B cell (primary cell): Measurements from ENCODE around the gene LRRC47. TPM values are rescaled to one million over a fixed set of nuclear protein-coding genes. Genes with fewer than 3 reads are reported as not detected.

Experiments used
- ATAC-seq: fragments of 200-7000 bp; cut with Tn5 transposase; one replicate; pipeline ENCODE4 v1.10.0; 2021; ENCODE audit warnings: low read depth, mild to moderate bottlenecking, moderate number of reproducible peaks, moderate library complexity
- CTCF ChIA-PET: fragments of 350-600 bp; sonication (Branson Sonifier 250); formaldehyde crosslinking; loops from one replicate; lab custom pipeline; 2021; ENCODE audit warnings: antibody characterized with exemption, inconsistent platforms; lab: Charles Lee
- POLR2A ChIA-PET: fragments of 350-600 bp; sonication (Branson Sonifier 250); formaldehyde crosslinking; loops from one replicate; lab custom pipeline; 2021; ENCODE audit warnings: antibody characterized with exemption; lab: Charles Lee
- DNase-seq: peaks from one replicate; pipeline ENCODE4 v3.0.0; 2013
- H2AFZ ChIP-seq: 2 replicates; pipeline ENCODE4 v1.6.1; 2012; ENCODE audit warnings: mild to moderate bottlenecking, low read depth, low read length; ENCODE audit not compliant: insufficient read depth, poor library complexity, severe bottlenecking
- H3K27ac ChIP-seq, 2 donors: 1 replicate in 1 of 2; 2 replicates in 1 of 2; pipeline ENCODE4 v1.5.1; 2012 to 2013; ENCODE audit warnings: low read length in 2 of 2, mild to moderate bottlenecking in 2 of 2, moderate library complexity in 1 of 2
- H3K27me3 ChIP-seq, 4 experiments: fragments of 200-600 bp in 1 of 4; sonication (generic) in 1 of 4; replicated peaks in 1 of 4; 1 replicate in 2 of 4; 2 replicates in 2 of 4; pipeline versions ENCODE4 v1.6.1 to v1.7.0; 2013 to 2016; ENCODE audit warnings: low read length in 3 of 4, mild to moderate bottlenecking in 2 of 4, mixed read lengths in 1 of 4, moderate library complexity in 1 of 4; ENCODE audit not compliant: insufficient read depth in 4 of 4, control insufficient read depth in 3 of 4; ENCODE audit errors: control extremely low read depth in 1 of 4
- H3K36me3 ChIP-seq, 2 experiments: replicated peaks in 1 of 2; 1 replicate in 1 of 2; 2 replicates in 1 of 2; pipeline versions ENCODE4 v1.6.1 to v1.7.1; 2013; ENCODE audit warnings: low read length in 1 of 2; ENCODE audit not compliant: insufficient read depth in 2 of 2, control insufficient read depth in 1 of 2; ENCODE audit errors: control extremely low read depth in 1 of 2, extremely low read depth in 1 of 2
- H3K4me1 ChIP-seq, 2 donors: fragments of 200-600 bp in 1 of 2; sonication (generic) in 1 of 2; 1 replicate in 1 of 2; 2 replicates in 1 of 2; pipeline versions ENCODE4 v1.5.1 to v1.6.1; 2013 to 2017; ENCODE audit warnings: low read length in 2 of 2; ENCODE audit not compliant: control insufficient read depth in 2 of 2, insufficient read depth in 2 of 2
- H3K4me2 ChIP-seq: replicated peaks from 2 replicates; pipeline ENCODE3; 2012; ENCODE audit warnings: mild to moderate bottlenecking, low read depth, low read length; ENCODE audit not compliant: poor library complexity, severe bottlenecking
- H3K4me3 ChIP-seq, 5 experiments: fragments of 200-600 bp in 1 of 5; sonication (generic) in 1 of 5; 1 replicate in 3 of 5; 2 replicates in 2 of 5; pipeline versions ENCODE4 v1.5.1 to v1.7.0; 2011 to 2016; ENCODE audit warnings: low read length in 4 of 5, mild to moderate bottlenecking in 4 of 5, low read depth in 2 of 5, control low read depth in 1 of 5, moderate library complexity in 1 of 5; ENCODE audit not compliant: insufficient read depth in 1 of 5; ENCODE audit errors: control extremely low read depth in 1 of 5, extremely low read depth in 1 of 5
- H3K79me2 ChIP-seq: fragments of 200-600 bp; sonication (generic); one replicate; pipeline ENCODE4 v1.6.0; 2016; ENCODE audit warnings: low read length; ENCODE audit not compliant: control insufficient read depth, insufficient read depth
- H3K9ac ChIP-seq: fragments of 200-600 bp; sonication (generic); 2 replicates; pipeline ENCODE4 v1.6.1; 2017; ENCODE audit warnings: mild to moderate bottlenecking, low read length, moderate library complexity
- H3K9me3 ChIP-seq, 3 donors: one replicate each; pipeline versions ENCODE4 v1.6.1 to v1.7.1; 2013; ENCODE audit warnings: low read length in 2 of 3; ENCODE audit not compliant: control insufficient read depth in 2 of 3, insufficient read depth in 1 of 3; ENCODE audit errors: control extremely low read depth in 1 of 3
- H4K20me1 ChIP-seq: 2 replicates; pipeline ENCODE4 v1.6.0; 2012; ENCODE audit warnings: mild to moderate bottlenecking, low read length; ENCODE audit not compliant: insufficient read depth, control insufficient read depth, poor library complexity, severe bottlenecking
- H3K27ac Mint-ChIP-seq: one replicate; pipeline ENCODE4 v1.8.0; 2021; ENCODE audit warnings: mixed read lengths
- H3K27me3 Mint-ChIP-seq: one replicate; pipeline ENCODE4 v1.8.0; 2021; ENCODE audit warnings: mixed read lengths
- H3K4me1 Mint-ChIP-seq: one replicate; pipeline ENCODE4 v1.8.0; 2021; ENCODE audit warnings: mixed read lengths
- H3K4me3 Mint-ChIP-seq: one replicate; pipeline ENCODE4 v1.8.0; 2021; ENCODE audit warnings: mixed read lengths
- H3K9me3 Mint-ChIP-seq: one replicate; pipeline ENCODE4 v1.8.0; 2022; ENCODE audit warnings: mixed read lengths; ENCODE audit not compliant: insufficient read depth
- CTCF ChIP-seq: fragments of 200-600 bp; IDR thresholded peaks from one replicate; pipeline ENCODE4 v1.8.0; 2022; ENCODE audit warnings: antibody characterized with exemption, mild to moderate bottlenecking
- EZH2 ChIP-seq: IDR thresholded peaks from 2 replicates; pipeline ENCODE4 v1.6.1; 2012; ENCODE audit warnings: borderline replicate concordance, low read depth, mild to moderate bottlenecking, moderate library complexity, low read length; ENCODE audit not compliant: insufficient read depth, poor library complexity, severe bottlenecking
- WGBS: methylation state at CpG from one replicate; pipeline ENCODE4 v1.1.5; 2013; ENCODE audit warnings: missing lambda C conversion rate; ENCODE audit not compliant: insufficient coverage; 5-methylcytosine and 5-hydroxymethylcytosine counted together
- intact Hi-C: fragments of 100-400 bp; cut with micrococcal nuclease; formaldehyde crosslinking; loops from one replicate; pipeline ENCODE4 v1.10.0; 2022
- polyA plus RNA-seq: library from polyadenylated mRNA; depleted of rRNA; stranded (reverse); fragments of >200 nt; gene quantifications from 2 replicates; pipeline ENCODE4 v1.2.3, GENCODE V29; 2012
- total RNA-seq, 2 donors: library from RNA; stranded (reverse); fragments of 120-200 nt in 1 of 2; gene quantifications; 1 replicate in 1 of 2; 2 replicates in 1 of 2; pipeline versions ENCODE4 v1.2.3 to v1.2.4, GENCODE V29; 2013 to 2022

LRRC47 gene
- total and polyA plus RNA-seq, 2 donors (not counting 1 experiment from before 2014, with no cell fraction given) = 16.7 to 48.2 TPM

- Histone ChIP-seq H2AFZ (no peak overlapping the region), H3K27me3 (no peaks in the 10 kb centered on the region), H3K4me2 (no peak overlapping the region), H3K9ac (no peak overlapping the region), H3K9me3 (no peaks in the 10 kb centered on the region), H3K27ac (no peak overlapping the region), H3K36me3 (peaks cover 0 to 29% of the 10 kb centered on the region in 2 experiments), H3K79me2 (no peaks in the 10 kb centered on the region), H4K20me1 (no peaks in the 10 kb centered on the region), H3K4me1 (peaks cover 11 to 20% of the 10 kb centered on the region in 2 donors), H3K4me3 (no peak overlapping the region)
- ATAC-seq (no peak), DNase-seq (no peak)
- POLR2A ChIA-PET = interaction anchor here (0.5 kb wide), 1 partner anchor 1278 kb away, joined by 4 read pairs; no protein-coding TSS in a partner anchor
- Mint-ChIP-seq H3K27me3 (no peaks in the 10 kb centered on the region), H3K4me3 (no peak overlapping the region), H3K4me1 (peaks cover 15% of the 10 kb centered on the region), H3K9me3 (no peaks in the 10 kb centered on the region), H3K27ac (no peak overlapping the region)
- CTCF ChIA-PET = no interaction called here
- intact Hi-C loops = no loop called here
- TF ChIP-seq EZH2 (no peak), CTCF (no peak)
- WGBS = 86% methylated on average over 15 of the region's 20 CpGs
Measured at GRCh38 chr1:3777647-3778589, 18.4 kb downstream of the LRRC47 start.

GRCh38 chr1:3777078-3777547, 19.2 kb downstream of the LRRC47 start:
- no peak for TF ChIP-seq CTCF
- no peak for TF ChIP-seq EZH2
- Histone ChIP-seq H3K27me3 (no peaks in the 10 kb centered on the region), H4K20me1 (no peaks in the 10 kb centered on the region), H3K36me3 (peaks cover 0 to 21% of the 10 kb centered on the region in 2 experiments), H3K4me1 (peaks cover 12 to 22% of the 10 kb centered on the region in 2 donors), H3K4me3 (no peak overlapping the region), H3K9me3 (no peaks in the 10 kb centered on the region), H2AFZ (no peak overlapping the region), H3K9ac (no peak overlapping the region), H3K27ac (no peak overlapping the region), H3K4me2 (no peak overlapping the region), H3K79me2 (no peaks in the 10 kb centered on the region)
- ChIA-PET POLR2A (no interaction called here), CTCF (no interaction called here)
- Mint-ChIP-seq H3K9me3 (no peaks in the 10 kb centered on the region), H3K4me3 (no peak overlapping the region), H3K4me1 (peaks cover 15% of the 10 kb centered on the region), H3K27me3 (no peaks in the 10 kb centered on the region), H3K27ac (no peak overlapping the region)
- intact Hi-C loops = no loop called here
- no peak for DNase-seq
- ATAC-seq = no peak
- 93% methylated on average over 10 of the region's 10 CpGs for WGBS
